GM18505 (cell line): ENCODE data around the gene SETBP1.
A peak's percentile ranks its signal among the peaks of the same experiment; 100 is the strongest.

Experiments
- ATAC-seq: cut with Tn5 transposase; IDR thresholded peaks from one replicate; pipeline ENCODE4 v1.9.1; 2021; ENCODE audit not compliant: unreplicated experiment
- POLR2A ChIP-seq: IDR thresholded peaks from 4 replicates; pipeline ENCODE4 v1.6.1; 2011; ENCODE audit warnings: borderline replicate concordance; ENCODE audit not compliant: insufficient read depth, insufficient read length; ENCODE audit errors: extremely low read depth

Gene SETBP1

GRCh38 chr18:45090526-45091140 is 409.9 kb downstream of the SETBP1 start:
- ATAC-seq: no peak
- no peak for TF ChIP-seq POLR2A

- TF ChIP-seq POLR2A: no peak
Observed at GRCh38 chr18:45100321-45101105, 419.8 kb downstream of the SETBP1 start.

GRCh38 chr18:45102126-45102525 is 421.4 kb downstream of the SETBP1 start:
- no peak for ATAC-seq
- no peak for TF ChIP-seq POLR2A

More at GRCh38 chr18:45100321-45101105, 419.8 kb downstream of the SETBP1 start:
- no peak for ATAC-seq

- TF ChIP-seq POLR2A: no peak
- ATAC-seq: no peak
Observed at GRCh38 chr18:45102863-45103262, 422.2 kb downstream of the SETBP1 start.

DNA sequence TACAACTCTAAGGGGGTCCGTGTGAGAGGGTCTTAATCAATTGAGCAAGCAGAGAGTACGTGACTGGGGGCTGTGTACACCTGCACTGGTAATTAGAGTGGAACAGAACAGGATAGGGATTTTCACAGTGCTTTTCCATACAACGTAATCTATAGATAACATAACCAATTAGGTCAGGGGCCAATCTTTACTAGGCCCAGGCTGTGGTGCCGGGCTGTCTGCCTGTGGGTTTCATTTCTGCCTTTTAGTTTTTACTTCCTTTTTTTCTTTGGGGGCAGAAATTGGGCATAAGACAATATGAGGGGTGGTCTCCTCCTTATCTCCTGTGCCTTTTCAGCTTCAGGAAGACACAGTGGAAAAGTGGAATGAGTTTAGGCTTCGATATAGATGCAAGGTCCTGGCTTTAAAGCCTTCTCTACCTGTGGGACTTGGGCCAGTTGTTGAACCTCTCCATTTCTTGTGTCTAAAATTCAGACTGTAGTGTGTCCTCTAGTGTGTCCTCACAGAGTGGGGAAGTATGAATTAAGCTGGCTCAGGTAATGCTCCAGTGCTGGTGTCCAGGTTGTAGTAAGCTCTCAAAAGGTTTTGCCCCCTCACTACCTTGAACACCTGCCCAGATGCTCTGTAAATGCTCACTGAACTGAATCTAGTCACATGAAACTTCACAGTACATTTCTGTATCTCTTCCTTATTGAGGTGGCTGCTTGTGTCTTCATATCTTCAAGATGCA is 422.8 kb downstream of the SETBP1 start:
- ATAC-seq: peak; percentile 51
- TF ChIP-seq POLR2A: no peak

DNA sequence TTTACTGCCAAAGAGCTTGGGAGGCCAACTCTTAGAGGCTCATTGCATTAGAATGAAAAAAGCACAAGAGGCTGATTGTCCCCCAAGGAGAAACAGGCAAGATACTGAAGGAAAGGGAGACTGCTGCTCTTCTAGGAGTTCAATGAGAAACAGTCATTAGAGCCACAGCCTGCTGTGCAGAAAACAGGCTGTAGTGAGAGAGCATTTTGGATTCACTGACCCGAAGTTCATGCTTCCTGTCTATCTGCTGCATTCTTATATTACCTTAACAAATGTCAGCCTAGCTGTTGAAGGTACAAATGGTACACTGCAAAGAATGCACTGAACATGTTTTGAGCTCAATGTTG is 423.3 kb downstream of the SETBP1 start:
- peak; percentile 28 for ATAC-seq
- no peak for TF ChIP-seq POLR2A

- TF ChIP-seq POLR2A: peak; percentile 40
- ATAC-seq: peak; percentile 81
Observed at GRCh38 chr18:45106331-45106774, 425.7 kb downstream of the SETBP1 start.

DNA sequence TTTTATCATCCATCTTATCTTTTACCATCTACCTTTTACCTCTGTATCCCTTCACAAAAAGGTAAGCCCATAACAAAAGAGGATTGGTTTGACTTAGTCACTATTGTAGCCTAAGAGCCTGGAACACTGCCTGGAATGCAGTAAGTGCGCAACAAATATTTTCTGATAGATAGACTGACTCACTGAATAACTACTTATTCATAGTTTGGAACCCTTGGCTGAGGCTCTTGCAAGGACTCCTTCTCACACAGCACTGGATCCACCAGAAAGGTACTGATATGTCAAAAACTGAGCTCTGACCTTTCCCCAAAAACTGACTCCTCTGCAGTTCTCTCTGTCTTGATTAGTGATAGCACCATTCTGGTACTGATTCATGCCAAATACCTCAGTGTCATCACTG is 426.7 kb downstream of the SETBP1 start:
- TF ChIP-seq POLR2A: no peak
- no peak for ATAC-seq

DNA sequence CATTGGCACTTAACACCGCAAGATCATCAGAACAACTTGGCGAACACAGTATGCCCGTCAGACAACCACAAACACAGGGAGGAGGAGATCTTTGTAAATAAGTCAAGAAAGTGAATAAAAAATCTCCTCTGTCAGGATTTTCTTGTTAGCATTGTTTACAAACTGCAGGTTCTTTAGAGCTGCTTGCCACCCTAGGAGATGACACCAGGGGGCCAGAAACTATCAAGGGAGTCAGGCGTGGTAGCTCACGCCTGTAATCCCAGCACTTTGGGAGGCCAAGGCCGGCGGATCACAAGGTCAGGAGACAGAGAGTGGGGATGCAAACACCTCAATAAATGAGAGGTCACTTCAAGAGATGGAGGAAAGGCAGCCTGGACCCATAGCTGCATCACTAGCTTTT is 428.1 kb downstream of the SETBP1 start:
- no peak for TF ChIP-seq POLR2A
- ATAC-seq: no peak

- no peak for ATAC-seq
- TF ChIP-seq POLR2A: no peak
Observed at GRCh38 chr18:45109271-45109670, 428.6 kb downstream of the SETBP1 start.

DNA sequence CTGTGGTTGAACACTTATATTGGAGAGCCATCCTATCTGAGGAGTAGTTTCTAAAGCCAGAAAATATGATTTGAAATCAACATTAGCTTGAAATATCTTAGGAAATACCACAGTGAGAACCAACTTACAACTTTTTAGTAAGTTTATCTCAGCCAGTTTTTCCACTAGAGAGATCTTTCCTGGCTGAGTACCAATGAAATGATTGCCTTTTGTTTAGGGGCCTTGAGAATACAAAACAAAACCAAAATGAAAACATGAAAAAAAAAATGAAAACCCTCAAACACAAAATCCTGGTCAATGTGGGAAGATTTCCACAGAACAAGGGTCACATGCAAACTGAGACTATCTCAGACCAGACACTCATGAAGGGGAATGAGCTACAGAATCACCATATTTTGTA is 429.0 kb downstream of the SETBP1 start:
- no peak for TF ChIP-seq POLR2A
- ATAC-seq: no peak

- no peak for TF ChIP-seq POLR2A
- ATAC-seq: no peak
Observed at GRCh38 chr18:45110577-45111501, 430.2 kb downstream of the SETBP1 start.

DNA sequence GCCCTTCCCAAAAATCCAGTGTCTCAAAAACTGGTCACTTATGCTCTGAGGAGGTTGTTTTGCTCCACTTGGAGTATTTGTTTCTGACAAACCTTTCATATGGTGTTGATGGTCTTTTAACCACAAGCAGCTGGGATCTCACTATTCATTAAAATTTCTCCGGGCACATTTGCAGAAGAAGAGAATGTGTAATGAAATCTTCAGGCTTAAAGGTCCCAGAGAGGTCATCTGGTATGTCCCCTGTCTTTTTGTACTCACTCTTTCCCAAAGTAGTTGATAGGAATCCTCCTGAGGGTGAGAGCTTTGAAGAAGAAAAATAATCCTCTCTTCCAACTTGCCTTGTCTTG is 430.8 kb downstream of the SETBP1 start:
- no peak for TF ChIP-seq POLR2A
- no peak for ATAC-seq
